Measurements from ENCODE around the gene GOSR2. TPM values are rescaled to one million over a fixed set of nuclear protein-coding genes. Genes with fewer than 3 reads are reported as not detected.
A peak's percentile ranks its signal among the peaks of the same experiment; 100 is the strongest.

GOSR2 gene
- total RNA-seq, 1 experiment from 2014 or later, result 53.5 TPM

GRCh38 chr17:46979147-46979863 is 56.3 kb downstream of the GOSR2 start, which contains the start of gene RPRML:
TSS of gene RPRML (minus strand) at chr17:46979253. CDS start at chr17:46979007, 246 bp downstream.
- H2BK120ac ChIP-seq (ENCODE audit: low read depth, low read length, poor library complexity, severe bottlenecking), result no peak within 1 kb of the TSS
- H4K5ac ChIP-seq (ENCODE audit: insufficient read length, low read depth, low read length), result no peak within 1 kb of the TSS
- peaks cover 16% of the 10 kb centered on the region for H3K23me2 ChIP-seq (ENCODE audit: insufficient read length, low read depth, low read length, poor library complexity, severe bottlenecking)
- H4K91ac ChIP-seq (ENCODE audit: insufficient read length, low read depth, low read length), result no peak within 1 kb of the TSS
- H2AFZ ChIP-seq (ENCODE audit: low read length), result no peak within 1 kb of the TSS
- H3K4me2 ChIP-seq (ENCODE audit: insufficient read depth, insufficient read length, low read length), result peak within 1 kb of the TSS; percentile 72
- Mint-ChIP-seq H3K27ac (no peak within 1 kb of the TSS; a peak in 1 of 7 replicates), H3K4me3 (peak within 1 kb of the TSS; percentile 72 to 93), H3K27me3 (ENCODE audit: low read depth) (peaks cover 61% of the 10 kb centered on the region), H3K9me3 (peaks cover 3 to 9% of the 10 kb centered on the region in 2 experiments; a peak in 2 of 5 replicates), H3K4me1 (peaks cover 33 to 49% of the 10 kb centered on the region in 2 experiments), H3K36me3 (ENCODE audit: insufficient read depth in 1 of 3, low read depth in 3 of 3) (peaks cover 0 to 4% (median 3%) of the 10 kb centered on the region in 3 experiments; a peak in 3 of 7 replicates)
- H4K20me1 ChIP-seq (ENCODE audit: control insufficient read depth, insufficient read depth, insufficient read length), result no peaks in the 10 kb centered on the region
- no peak within 1 kb of the TSS for H3K27ac ChIP-seq (ENCODE audit: insufficient read length, low read depth, low read length)
- no peak within 1 kb of the TSS for H2BK20ac ChIP-seq (ENCODE audit: low read depth, low read length, poor library complexity, severe bottlenecking)
- H2AK5ac ChIP-seq (ENCODE audit: insufficient read length, low read length), result no peak within 1 kb of the TSS
- no peak within 1 kb of the TSS for H3K56ac ChIP-seq (ENCODE audit: insufficient read length, low read depth, low read length)
- H3K9ac ChIP-seq (ENCODE audit: extremely low read depth, insufficient read length, low read length), result no peak within 1 kb of the TSS
- no peak within 1 kb of the TSS for H3K18ac ChIP-seq (ENCODE audit: insufficient read length, low read depth, low read length)
- peak within 1 kb of the TSS; percentile 30; the same call in 1 of the 2 replicates for H3K14ac ChIP-seq (ENCODE audit: insufficient read depth, low read length)
- no peak within 1 kb of the TSS for H3K4ac ChIP-seq (ENCODE audit: low read depth, low read length)
- WGBS (ENCODE audit: extremely low coverage, insufficient read length, low lambda C conversion rate), result no CpG with 5 or more reads among the region's 57 CpGs
- no peak within 1 kb of the TSS for H3K23ac ChIP-seq (ENCODE audit: insufficient read length, low read depth, low read length)
- no peak for TF ChIP-seq CTCF (conservative IDR thresholded peaks at IDR 0.05)
- no peaks in the 10 kb centered on the region for H3K79me1 ChIP-seq (ENCODE audit: insufficient read depth, low read depth, low read length, poor library complexity, severe bottlenecking)
- H3K9me3 ChIP-seq (ENCODE audit: control insufficient read depth, low read depth, low read length), result no peaks in the 10 kb centered on the region
- H2BK12ac ChIP-seq (ENCODE audit: insufficient read length, low read depth, low read length), result no peak within 1 kb of the TSS
- H3K79me2 ChIP-seq (ENCODE audit: insufficient read depth, low read length), result no peaks in the 10 kb centered on the region
- H3T11ph ChIP-seq (ENCODE audit: low read length), result no peak within 1 kb of the TSS
- H2BK15ac ChIP-seq (ENCODE audit: low read depth, low read length), result no peak within 1 kb of the TSS
- H4K8ac ChIP-seq (replicated peaks; ENCODE audit: insufficient read length, low read depth, low read length), result no peak within 1 kb of the TSS
- DNase-seq, result peak; percentile 77
- no peaks in the 10 kb centered on the region; the same call in 1 of the 2 replicates for H3K4me1 ChIP-seq (ENCODE audit: insufficient read depth, low read length)
- peaks cover 5% of the 10 kb centered on the region; the same call in 1 of the 2 replicates for H3K27me3 ChIP-seq (ENCODE audit: insufficient read depth, low read length)
- H2BK5ac ChIP-seq (ENCODE audit: insufficient read length, low read length), result no peak within 1 kb of the TSS

Measured in H9 (cell line).